CD4-positive, alpha-beta T cell treated with Interferon gamma for 1 hour (primary cell): Measurements from ENCODE around the gene OR4E2.
"Not testable (repeated sequence)": the region's sequence is repeated elsewhere in the genome, so short reads cannot be mapped to it uniquely, and the experiment has no call there.

Experiments used
- DNase-seq: peaks from one replicate; pipeline ENCODE4 v3.0.0-alpha.2; 2020

Gene OR4E2

DNA sequence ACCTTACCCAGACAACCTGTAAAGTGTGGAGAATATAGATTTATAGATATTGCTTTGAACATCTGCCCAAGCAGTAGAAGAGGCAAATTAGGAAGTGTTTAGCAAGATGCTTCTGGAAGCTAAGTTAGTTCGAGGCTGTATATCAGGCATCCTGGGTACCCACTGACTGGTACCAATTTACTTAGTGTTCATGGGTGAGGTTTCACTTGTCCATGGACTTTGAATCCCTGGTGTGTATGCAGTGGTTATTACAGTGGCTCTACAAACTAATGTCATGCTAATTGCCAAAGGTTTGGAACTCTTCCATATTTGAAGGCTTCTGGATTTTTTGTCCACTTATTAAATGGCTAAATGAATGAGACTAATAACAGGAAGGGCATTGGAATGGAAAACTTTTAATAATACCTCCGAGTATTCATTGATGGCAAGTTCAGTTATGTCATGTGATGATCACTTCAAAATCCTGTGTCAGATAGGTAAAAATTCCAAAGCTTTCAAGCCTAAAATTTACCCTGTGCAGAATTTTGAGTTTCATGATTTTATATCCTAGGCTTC lies at the start of gene OR4E2:
Gene OR4E2, plus strand, starts transcription at position 505 of the 555 bp plus-strand sequence. CDS start 11,248 bp downstream, outside the sequence.
- no peak for DNase-seq

DNA sequence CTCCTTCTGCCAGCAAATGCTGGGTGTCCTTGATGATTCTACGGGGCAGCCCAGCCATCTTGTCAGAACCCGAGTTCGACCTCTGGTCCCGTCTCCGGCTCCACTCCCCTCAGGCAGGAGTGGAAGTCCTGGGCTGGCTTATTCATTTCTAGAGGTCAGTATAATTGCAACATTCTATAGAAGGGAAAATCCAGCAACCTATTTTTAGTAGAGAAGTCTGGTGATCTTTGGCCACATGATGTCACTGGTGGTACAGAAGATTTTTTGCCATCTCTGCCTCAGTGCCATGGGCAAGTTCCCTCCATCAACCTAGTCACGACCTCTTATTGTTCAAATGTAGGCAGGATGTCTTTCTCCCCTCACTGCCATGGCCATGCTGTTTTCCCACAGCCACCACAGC lies 41.3 kb upstream of the OR4E2 start:
- DNase-seq: no peak

DNA sequence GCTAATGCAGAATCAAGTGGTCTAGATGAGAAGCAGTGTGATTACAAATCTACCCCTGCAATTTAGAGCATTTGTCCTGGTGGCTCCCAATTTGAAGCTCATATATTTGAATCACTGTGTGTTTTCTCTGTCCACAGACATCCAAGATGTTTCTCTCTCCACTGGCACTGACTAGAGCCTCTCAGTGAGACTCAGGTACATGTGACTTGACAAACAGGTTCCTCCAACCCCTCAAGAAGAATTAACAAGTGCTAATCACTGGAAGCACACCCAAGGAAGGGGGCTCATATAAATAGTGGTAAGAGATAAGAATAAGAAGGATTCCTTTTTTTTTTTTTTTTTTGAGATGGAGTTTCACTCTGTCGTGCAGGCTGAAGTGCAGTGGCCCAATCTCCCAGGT lies 39.4 kb upstream of the OR4E2 start:
- DNase-seq: no peak

DNA sequence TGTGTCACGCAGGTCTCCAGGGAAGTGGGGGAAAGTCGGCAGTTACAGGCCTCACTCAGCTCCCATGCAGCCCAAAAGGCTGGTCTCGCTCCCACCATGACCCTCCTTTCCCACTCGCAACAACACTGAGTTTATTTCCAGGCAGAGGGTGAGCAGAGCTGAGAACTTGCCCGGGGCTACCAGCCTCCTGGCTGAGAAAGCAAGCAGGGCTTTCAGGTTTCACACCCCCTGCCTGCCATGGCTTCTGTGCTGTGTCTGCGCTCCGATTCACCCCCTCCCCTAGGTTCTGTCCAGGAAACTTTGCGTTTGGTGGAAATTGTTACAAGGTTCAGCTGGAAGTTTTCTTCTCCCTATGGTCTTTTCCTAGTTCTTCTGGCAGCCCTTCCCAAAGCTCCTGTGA lies 36.0 kb upstream of the OR4E2 start:
- no peak for DNase-seq

DNA sequence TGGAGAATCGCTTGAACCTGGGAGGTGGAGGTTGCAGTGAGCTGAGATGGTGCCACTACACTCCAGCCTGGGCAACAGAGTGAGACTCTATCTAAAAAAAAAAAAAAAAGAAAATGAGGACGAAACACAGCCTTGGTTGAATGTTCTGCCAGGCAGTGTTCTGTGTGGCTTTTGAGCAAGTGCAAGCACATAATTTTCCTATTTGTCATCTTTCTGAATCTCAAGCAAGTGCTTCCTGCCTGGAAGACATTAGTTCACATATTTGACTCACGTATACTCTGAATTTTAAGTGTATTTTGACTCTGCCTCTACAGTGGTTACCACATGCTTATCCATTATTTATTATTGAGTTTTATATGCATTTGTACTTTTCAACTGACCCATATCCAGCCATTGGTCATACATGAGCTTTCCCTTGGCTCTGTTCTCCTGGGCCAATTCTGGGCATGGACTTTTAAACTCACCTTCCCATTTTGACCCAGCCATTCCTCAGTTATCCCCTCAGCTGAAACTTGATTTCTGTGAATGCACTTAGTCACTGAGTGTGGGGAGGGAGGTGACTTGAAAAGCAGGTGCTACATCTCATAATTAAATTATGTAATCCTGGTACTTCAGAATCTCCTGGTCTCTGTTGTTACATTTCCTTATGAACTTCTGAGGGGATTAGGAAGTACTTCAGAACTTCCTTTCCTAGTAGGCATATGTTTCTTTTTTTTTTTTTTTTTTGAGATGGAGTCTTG lies 27.0 kb upstream of the OR4E2 start:
- DNase-seq: no peak

- not testable (repeated sequence) for DNase-seq
These were observed 23.1 kb upstream of the OR4E2 start for GRCh38 chr14:21630503-21630902.

DNA sequence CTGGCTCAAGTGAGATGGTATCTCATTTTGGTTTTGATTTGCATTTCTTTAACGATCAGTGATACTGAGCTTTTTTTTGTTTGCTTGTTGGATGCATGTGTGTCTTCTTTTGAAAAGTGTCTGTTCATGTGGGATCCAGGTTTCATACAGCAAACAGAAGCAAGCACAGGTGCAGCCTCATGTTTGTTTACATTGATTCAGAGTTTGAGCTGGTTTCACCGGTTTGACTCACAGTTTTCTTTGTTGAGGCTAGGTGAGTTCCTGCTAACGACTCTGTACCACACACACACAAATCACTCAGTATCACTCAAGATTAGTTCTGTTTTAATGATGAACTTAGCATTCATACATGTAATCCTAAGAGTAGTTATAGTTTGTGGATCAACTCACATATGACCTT lies 22.6 kb upstream of the OR4E2 start:
- no peak for DNase-seq

DNA sequence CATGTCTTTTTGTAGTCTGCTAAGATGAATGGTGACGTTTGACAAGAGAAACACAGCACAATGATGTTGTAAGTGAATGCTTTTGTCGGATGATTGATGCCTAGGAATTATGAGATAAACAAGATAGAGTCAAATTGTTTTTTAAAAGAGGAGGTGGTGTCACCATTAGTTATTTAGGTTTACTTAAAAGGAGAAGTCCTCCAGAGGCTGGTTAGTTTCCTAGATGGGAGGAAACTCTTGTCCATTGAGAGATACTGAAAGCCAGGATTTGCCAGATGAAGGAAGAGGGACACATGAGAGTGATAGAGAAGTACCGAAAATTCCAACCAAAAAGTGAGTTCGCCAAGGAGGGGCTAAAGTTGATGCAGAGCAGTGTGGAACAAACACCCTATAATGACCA lies 18.8 kb upstream of the OR4E2 start, which contains the start of gene OR10G2:
Gene OR10G2, minus strand, starts transcription at position 101 of the 400 bp plus-strand sequence. Its CDS starts 98 bp downstream, at position 3.
- DNase-seq: no peak

- no peak for DNase-seq
These were observed 11.0 kb upstream of the OR4E2 start for GRCh38 chr14:21642683-21643082.

DNA sequence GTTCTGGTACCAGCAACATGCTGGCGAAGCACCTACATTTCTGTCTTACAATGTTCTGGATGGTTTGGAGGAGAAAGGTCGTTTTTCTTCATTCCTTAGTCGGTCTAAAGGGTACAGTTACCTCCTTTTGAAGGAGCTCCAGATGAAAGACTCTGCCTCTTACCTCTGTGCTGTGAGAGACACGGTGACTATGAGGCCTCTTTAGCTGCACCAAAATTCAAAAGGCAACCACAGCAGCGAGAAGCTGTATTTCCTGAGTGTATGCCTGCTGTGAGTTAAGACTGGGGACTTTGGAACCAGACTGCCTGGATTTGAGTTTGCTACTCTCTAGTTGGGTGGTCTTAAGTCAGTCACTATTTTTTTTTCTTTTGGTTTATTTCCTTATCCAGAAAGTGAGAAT lies 10.2 kb upstream of the OR4E2 start:
- no peak for DNase-seq

GRCh38 chr14:21647380-21647779 lies 6.3 kb upstream of the OR4E2 start:
- no peak for DNase-seq

- no peak for DNase-seq
These were observed 1.3 kb upstream of the OR4E2 start for GRCh38 chr14:21652209-21652808.

GRCh38 chr14:21654215-21654614 lies 580 bp downstream of the OR4E2 start:
- DNase-seq: no peak

- DNase-seq: no peak
These were observed 3.3 kb downstream of the OR4E2 start for GRCh38 chr14:21656980-21657379.

- no peak for DNase-seq
These were observed 14.7 kb downstream of the OR4E2 start for GRCh38 chr14:21668377-21668776.

- DNase-seq: no peak
These were observed 15.6 kb downstream of the OR4E2 start for GRCh38 chr14:21669284-21669683.

- DNase-seq: no peak
These were observed 17.7 kb downstream of the OR4E2 start for GRCh38 chr14:21671371-21671770.

- no peak for DNase-seq
These were observed 18.5 kb downstream of the OR4E2 start for GRCh38 chr14:21672116-21672515.

GRCh38 chr14:21673718-21674117 lies 20.1 kb downstream of the OR4E2 start, which contains the start of gene OR4E1:
Gene OR4E1, minus strand, starts transcription at chr14:21673818. Its CDS starts 2,883 bp downstream, at chr14:21670935.
- no peak for DNase-seq

DNA sequence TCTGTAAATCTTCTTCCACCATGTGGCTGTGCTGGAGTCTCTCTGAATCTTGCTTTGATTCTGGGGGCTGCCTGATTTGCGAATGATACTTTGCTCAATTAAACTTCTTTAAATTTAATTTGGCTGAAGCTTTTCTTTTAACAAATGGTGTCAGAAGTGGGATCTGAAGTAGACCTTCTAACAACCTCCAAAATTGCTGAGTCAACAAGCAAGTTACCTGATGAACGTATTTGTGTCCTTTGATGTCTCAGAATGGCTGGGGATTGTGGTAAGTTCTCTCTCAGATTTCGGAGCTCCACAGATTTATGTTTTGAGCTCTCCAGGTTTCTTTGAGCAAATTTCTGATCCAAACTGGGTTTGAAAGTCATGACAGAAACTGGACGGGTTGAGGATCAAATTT lies 21.9 kb downstream of the OR4E2 start:
- DNase-seq: no peak

DNA sequence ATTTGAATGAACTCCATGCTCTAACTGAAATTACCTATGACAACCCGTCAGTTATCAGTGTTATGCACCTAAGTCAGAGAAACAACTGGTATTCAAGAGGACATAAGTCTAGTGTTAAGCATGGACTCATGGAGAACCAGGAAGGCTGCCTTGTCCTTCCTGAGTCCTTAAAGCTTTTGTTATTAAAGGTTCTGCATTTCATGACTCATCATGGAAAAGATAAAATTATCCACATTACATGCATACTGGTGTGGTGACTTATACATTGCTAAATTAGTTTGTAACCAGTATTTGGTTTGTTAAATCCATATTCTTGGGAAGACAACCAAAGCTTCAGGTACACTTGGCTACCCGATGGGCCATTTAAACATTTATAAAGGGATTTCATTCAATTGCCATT lies 26.4 kb downstream of the OR4E2 start:
- no peak for DNase-seq

DNA sequence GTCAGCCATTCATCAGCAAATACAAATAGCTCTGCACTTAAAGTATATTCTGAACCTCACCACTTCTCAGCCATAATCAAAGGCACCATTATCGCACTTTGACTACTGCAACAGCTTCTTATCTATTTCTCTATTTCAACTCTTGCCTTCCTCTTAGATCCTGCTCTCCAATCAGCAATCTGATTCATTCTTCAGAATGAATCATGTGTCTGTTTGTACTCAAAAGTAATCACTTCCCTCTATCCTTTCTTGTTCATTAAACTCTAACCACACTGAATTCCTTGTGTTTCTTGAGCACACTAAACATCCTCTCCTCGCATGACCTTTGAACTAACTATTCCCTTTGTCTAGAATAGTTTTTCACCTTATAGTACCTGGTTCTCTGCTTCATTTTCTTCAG lies 32.8 kb downstream of the OR4E2 start:
- DNase-seq: no peak

- DNase-seq: no peak
These were observed 40.8 kb downstream of the OR4E2 start for GRCh38 chr14:21694425-21694824.

DNA sequence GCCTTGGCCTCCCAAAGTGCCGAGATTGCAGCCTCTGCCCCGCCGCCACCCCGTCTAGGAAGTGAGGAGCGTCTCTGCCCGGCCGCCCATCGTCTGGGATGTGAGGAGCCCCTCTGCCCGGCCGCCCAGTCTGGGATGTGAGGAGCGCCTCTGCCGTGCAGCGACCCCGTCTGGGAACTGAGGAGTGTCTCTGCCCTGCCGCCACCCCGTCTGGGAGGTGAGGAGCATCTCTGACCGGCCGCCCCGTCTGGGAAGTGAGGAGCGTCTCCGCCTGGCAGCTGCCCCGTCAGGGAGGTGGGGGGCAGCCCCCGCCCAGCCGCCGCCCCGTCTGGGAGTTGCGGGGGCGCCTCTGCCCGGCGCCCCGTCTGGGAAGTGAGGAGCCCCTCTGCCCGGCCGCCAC lies 44.0 kb downstream of the OR4E2 start:
- not testable (repeated sequence) for DNase-seq
